CD4-positive, alpha-beta T cell treated with Interferon gamma for 1 hour (primary cell): Measurements from ENCODE around the gene TBC1D22A.
"Not testable (repeated sequence)": the region's sequence is repeated elsewhere in the genome, so short reads cannot be mapped to it uniquely, and the experiment has no call there.

Source experiments
- DNase-seq: peaks from one replicate; pipeline ENCODE4 v3.0.0-alpha.2; 2020

The TBC1D22A gene

DNA sequence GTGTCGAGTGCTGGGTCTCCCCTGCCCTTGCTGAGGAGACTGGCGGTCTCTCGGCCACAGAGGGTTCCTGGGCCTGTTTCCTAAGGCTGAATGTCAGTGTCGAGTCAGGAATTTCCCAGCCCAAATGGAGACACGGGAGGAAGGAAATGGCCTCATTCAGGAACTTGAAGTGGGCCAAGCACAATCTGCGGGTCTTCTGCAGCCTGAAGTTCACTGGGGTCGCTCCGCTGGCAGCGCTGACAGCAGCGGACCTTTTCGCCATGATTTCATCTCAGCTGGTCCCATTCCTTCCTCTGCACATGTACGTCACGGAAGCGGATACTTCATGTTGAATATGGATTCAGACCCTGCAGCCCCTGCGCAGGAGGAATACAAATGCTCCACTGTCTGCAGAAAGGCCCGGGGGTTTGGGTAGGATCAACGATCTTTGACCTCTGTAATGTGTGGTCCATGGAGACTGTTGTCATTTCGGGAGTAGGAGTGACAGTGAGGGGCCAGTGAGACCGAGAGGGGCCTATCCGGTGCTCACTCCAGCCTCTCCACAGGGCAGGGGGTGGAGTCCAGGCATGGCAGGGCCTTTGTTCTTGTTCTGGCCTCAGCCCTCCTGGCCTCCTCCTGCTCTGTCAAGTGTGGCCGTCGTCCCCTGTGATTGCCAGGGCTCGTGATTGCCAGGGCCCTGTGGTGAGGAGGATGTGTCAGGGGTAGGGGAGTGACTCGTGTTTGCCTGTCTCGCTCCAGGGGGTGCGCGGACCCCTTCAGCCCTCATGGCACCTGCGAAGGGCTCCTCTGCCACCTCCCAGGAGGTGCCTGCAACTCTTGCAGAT lies 402.3 kb downstream of the TBC1D22A start:
- no peak for DNase-seq

DNA sequence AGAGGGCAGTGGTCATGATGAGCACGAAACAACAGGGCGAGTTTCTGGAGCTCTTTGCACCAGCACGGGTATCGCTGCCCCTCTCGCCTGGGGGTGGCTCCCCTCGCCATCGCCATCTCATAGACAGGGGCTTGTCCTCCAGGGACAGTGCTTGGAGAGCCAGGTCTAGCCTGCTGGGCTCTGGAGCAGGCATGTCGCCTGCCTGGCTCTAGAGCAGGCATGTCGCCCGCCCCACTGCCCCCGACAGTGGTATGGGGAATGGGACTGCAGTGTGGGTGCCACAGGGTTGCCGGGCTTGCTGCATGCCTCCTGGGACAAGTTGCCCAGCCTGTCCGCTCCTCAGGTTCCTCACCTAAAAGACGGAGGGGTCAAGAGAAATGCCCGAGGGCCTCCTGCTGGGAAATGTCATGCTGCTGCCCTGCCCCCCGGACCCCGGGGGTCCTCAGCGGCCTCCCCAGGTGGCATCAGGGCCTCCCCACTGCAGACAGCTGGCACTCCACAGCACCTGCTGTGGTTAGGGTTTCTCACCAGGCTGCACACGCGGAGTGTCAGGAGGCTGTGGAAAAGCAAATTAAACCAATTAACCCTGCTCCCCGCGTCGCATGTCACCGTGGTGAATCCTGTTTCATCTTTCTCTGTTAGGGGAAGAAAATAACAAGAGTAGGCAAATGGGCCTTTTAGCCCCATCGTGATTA lies 403.0 kb downstream of the TBC1D22A start:
- DNase-seq = no peak

DNA sequence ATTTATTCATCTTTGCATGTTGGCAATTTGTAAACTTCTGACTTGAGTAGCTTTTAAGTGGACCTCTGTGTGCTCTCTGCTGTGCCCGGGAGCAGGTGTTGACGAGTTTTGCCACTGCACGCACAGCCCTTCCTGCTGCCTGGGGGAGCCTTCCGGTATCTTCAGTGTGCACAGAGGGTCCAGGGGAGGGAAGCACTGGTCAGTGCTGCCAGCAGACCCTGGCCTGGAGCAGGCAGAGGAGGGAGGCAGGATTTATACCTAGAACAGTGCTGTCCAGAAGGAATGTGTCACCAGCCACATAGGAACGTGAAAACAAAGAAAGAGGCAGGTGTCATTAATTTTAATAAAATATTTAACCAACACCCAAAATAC lies 403.6 kb downstream of the TBC1D22A start:
- DNase-seq = no peak

DNA sequence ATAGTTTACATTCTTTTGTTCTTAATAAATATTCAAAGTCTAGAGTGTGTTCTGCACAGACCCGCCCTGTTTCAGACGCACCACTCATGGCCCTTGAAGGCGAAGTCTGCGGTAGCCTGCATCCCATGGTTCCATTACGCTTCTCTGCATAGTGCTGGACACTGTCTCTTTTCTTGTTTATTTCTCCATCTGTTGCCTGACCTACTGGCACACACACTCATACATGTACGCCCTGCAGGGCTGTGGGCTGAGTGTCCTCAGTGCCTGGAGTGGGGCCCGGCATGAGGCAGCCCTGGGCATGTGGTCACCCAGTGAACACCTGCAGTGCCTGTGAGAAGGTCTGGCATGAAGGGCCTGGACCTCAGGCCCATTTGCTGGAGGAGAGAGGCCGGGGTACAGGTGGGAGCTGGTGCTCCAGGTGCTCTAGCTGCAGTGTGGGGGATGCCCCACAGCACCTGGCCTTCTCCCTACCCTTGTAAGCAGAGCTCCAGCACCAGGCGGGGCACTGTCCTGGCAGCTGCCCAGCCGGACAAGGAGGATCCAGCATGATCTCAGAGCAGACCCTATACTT lies 404.1 kb downstream of the TBC1D22A start:
- DNase-seq = no peak

DNA sequence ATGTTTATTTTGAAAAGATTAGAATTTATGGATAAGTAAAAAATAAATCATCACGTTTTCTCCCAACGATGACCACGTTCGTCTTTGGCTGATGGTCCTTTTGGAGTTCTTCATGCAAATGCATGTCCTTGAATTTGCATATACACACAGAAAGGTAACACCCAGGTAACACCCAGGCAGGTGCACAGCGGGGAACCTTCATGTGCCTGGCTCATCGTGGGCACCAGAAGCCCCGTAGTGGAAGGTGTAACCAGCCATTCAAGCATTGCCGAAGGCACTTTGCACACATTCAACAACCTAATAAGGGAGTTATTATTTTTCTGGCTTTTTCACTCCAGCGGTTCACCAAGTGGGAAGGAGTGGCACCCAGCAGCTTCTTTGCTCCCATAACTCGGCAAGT lies 404.6 kb downstream of the TBC1D22A start:
- DNase-seq = no peak

DNA sequence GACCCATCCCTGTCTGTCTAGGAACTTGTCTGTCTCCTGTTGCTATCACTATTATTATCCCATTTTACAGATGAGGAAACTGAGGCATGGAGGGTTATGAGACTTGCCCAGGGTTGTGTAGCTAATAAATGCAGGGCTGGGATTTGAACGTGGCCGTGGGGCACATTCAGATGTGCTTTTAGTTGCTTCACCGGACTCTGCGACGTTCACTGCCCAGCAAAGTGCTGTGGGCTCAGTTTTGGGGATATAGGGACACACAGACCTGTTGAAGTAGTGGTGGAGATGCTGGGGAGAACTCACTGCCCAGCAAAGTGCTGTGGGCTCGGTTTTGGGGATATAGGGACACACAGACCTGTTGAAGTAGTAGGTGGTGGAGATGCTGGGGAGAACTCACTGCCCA lies 405.5 kb downstream of the TBC1D22A start:
- not testable (repeated sequence) for DNase-seq

DNA sequence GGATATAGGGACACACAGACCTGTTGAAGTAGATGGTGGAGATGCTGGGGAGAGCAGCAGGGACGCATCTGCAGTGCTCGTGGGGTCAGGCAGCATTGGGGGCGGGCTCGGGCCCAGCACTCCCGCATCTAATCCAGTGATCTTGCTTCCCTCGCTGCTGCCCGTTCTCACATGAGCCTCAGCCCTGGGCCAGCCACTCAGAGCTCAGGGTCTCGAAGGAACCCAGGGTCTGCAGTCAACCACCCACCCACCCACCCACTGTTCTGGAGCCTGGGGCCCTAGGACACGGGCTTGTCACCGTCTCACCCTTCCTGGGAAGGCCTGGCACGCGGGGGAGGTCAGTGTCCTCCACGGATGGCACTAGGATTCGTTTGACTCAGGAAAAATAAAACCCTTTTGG lies 406.0 kb downstream of the TBC1D22A start:
- DNase-seq = no peak

DNA sequence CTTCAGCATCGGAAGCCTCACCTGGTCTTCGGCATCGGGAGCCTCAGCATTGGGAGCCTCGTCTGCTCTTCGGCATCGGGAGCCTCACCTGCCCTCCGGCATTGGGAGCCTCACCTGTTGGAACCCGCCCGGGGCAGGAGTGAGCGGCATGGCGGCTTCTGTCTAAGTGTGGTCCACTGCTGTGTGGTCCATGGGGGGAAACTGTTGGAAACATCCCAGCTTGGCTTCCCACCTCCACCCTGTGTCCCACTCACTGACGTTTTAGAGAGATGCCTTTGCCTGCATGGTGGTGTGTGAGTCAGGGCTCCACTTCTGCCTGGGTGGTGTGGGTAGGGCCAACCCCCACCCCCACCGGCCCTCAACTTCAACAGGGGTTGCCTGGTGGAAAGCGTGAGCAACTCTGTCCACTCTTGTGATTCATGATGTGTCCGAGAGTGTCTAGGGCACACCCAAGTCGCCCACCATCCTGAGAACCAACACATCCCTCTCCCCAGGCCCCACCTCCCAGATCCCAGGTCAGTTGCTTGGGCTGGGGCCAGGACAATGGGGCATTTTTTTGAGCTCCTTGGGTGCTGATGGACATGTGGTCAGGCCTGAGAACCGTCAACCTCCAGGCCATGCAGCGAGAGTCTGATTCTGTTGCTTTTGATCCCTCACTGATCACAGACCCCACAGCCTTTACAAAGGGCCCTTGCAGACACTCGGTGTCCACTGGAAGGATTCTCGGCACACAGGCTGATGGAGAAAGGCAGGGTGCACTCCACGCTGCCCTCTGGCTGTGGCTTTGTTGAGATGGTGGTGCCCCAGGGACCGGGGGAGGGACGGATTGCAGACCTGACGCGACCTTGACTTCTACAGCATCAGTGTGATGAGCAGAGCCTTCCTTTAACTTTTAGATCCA lies 406.7 kb downstream of the TBC1D22A start:
- no peak for DNase-seq

DNA sequence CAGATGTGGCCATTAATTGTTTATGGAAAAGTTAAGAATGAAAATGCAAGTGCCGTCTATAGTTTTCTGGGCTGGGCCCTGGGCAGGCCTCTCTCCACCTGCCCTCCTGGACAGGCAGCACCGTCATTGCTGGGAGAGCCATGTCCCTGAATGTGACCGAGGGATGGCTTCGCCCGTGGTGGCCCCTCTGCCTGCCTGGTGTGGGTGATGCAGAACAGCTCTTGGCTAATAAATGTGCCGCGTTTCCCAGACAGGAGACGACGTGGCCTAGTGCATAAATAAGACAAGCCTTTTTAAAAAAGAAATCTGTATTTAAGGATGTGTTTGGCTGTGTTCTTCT lies 407.3 kb downstream of the TBC1D22A start:
- DNase-seq = no peak

DNA sequence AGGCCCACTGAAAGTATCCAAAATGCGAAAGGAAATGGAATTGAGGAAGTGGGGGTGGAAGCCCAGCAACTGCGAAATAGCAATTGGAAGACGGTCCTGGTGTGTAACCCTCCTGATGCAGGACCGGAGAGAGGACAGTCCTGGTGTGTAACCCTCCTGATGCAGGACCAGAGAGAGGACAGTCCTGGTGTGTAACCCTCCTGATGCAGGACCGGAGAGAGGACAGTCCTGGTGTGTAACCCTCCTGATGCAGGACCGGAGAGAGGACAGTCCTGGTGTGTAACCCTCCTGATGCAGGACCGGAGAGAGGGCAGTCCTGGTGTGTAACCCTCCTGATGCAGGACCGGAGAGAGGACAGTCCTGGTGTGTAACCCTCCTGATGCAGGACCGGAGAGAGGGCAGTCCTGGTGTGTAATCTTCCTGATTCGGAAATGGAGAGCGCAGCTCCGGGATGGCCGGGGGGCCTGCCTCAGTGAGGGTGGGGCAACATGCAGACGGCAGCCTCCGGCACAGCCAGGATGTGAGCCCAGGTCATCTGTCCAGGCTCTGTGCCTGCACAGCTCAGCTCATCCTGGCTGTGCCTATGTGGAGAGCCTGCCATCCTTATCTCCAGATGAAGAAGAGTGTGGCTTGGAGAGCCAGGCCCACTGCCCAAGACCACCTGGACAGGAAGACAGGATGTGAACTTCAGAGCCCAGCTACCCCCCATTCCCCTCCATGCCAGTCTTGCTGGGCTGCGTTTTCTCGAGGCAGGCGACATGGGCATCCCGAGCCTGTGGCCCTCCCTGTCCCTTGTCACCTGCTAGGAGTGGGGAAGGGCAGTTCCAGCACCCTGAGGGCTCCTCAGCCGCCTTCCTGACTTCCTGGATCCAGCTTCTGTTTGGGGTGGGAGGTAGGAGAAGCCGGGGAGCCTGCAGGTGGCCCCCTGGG lies 408.3 kb downstream of the TBC1D22A start:
- DNase-seq = not testable (repeated sequence)

DNA sequence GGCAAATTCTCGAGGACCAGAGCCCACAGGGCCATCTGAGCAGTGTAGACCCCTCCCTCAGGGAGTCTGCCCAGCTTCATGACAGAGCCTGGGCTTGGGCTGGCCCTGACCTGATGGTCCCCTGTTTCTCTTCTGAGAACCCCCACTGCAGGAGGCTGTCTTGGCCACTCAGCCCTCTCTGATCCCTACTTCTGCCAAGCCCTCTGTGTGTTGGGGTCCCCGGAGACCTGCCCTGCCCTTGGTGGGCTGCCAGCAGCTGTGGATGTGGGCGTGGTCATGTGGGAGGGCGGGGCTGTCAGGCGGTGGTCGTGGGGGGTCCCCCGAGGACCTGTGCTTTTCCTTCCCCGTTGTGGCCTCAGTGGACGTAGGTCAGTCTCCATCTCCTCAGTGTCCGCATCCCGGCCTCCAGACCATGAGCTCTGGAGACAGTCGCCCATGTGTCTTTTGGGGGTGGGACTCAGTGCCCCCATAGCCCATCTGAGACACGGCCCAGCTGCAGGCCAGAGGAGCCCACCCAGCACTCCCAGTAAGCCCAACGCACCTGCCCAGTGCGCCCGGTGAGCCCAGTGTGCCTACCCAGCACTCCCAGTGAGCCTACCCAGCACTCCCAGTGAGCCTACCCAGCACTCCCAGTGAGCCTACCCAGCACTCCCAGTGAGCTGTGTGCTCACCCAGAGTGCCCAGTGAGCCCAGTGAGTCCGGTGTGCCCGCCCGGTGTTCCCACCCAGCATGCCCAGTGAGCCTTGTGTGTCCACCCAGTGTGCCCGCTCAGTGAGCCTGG lies 409.2 kb downstream of the TBC1D22A start:
- DNase-seq = no peak

DNA sequence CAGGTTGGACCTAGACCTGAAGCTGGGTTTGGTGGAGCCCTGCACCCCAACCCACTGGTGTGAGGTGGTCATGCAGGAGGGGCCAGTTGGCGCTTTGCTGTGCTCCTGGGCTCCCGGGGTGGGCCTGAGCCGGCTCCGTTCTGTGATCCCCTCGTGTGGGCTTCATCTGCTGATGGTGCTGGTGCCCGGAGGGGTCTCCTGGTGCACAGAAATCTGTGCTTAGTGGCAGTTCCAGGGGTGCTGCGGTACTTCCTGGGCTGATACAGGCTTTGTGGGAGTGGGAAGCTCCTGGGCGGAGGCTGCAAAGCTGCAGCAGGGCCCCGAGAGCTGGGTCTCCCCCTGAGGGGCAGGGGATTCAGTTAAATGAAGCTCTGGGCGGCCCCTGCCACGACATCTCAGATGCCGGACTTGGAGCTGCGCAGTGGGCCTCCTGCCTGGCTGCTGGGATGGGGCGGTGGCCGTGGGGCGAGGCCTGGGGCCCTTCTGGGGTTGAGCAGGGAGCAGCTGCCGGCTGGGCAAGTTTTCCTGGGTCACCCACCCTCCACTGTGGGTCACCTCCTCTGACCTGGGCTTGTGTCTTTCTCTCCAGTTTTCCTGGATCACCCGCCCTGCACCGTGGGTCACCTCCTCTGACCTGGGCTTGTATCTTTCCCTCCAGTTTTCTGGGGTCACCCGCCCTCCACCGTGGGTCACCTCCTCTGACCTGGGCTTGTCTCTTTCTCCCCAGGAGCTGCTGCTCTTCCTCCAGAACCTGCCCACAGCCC lies 410.5 kb downstream of the TBC1D22A start:
- no peak for DNase-seq

DNA sequence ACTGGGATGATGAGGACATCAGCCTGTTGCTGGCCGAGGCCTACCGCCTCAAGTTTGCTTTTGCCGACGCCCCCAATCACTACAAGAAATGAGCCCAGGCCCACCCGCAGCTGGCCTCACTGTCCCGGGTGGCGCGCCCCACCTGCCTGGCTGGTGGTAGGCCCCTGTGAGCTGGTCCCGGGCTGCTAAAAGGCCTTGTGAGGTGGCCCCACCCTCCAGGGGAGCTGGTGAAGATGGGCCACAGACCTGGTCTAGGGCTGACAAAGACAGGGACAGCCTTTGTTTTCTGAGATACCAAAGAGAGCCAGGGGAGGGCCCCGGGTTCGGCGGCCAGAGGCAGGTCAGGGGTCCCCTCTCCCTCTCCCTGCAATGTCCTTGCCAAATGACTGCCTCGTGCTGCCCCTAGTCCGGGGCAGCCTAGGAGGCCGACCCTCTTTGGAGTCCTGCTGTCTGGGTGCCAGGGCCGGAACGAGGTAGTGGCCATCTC lies 411.1 kb downstream of the TBC1D22A start:
- no peak for DNase-seq

DNA sequence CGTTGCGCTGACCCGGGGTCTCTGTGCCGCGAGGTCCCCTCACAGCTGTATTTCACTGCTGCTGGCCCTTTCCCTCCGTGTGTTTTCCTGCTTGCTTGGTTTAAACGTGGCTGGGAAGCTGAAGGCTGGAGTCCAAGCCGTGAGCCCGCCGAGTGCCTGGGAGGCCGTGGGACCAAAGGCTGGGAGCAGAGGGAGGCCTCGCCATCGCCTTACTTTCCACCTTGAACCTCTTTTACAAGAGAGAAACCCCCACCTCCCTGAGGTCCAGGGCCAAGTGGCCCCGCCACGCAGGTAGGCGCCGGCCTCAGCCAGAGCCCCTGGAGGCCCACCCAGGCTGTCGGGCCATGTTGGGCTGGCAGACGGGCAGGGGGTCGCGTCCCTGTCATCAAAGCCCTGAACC lies 411.6 kb downstream of the TBC1D22A start:
- DNase-seq = no peak

DNA sequence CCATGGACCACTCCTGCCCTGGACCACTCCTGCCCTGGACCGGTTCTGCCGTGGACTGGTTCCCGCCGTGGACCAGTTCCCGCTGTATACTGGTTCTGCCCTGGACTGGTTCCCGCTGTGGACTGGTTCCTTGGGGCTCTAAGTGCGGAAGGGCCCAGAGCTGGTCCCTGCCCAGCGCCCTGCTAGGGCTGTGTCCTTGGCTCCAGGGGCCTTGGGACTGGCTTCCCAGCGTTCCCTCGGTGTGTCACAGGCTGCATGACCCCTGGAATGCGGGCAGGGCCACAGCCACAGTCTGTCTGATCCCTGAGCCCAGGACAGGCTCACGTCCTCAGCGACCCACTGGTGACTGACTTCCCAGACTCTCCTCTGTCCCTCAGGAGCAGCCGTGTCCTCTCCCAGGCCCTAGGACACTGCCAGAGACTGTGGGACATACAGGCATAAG lies 412.2 kb downstream of the TBC1D22A start:
- no peak for DNase-seq

DNA sequence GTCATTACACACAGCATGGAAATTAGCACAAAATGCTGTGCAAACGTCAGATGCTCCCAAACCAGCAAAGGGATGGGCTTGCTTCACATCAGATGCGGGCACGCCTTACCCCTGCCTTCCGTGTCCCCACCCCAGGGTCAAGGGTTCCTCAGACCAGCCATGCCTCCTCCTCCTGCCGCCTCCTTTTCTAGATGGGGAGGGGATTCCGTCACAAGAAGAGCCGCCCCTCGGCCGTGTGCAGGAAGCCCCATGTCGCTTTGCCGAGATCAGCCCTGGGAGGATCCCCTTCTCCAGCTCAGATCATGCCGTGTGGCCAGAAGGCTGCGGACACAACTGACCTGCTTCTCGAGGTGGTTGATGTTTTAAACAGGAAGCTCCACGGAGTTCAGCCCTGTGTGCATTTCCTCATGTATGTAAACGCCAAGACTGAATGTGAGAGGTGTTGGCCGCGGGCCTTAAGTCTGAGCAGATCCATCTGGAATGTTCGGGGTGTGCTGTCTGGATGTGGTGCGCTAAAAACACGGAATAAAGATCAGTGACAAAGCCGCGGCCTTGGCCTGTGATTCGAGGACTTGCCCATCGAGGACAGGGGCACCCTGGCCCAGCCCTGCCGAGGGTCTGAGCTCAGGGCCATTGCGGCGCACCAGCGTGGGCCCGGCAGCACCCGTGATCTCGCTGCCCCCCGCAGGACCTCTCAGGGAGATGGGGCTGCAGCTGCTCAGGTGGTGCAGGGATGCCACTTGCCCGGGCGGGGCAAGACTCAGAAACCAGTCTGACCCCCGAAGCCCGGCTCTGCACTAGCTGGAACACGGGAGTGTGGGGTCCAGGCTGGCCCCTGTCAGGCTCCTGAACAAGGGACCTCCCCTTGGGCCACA lies 412.9 kb downstream of the TBC1D22A start:
- DNase-seq = no peak

DNA sequence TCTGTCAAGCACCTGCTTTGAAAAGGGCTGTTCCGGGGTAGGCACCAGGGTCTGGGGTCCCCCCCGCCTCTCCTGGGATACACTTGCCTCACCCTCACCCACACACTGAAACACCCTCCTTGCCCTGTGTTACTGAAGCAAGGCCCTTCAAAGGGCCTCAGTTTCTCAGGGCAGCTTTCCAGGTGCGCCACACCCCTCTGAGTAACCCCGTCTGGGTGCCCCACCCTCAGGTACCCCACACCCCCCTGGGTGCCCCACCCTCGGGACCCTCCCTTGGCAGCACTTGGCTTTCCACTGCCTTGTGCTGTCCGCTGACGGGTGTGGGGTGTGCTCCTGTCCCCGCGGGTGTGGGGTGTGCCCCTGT lies 413.6 kb downstream of the TBC1D22A start:
- no peak for DNase-seq

DNA sequence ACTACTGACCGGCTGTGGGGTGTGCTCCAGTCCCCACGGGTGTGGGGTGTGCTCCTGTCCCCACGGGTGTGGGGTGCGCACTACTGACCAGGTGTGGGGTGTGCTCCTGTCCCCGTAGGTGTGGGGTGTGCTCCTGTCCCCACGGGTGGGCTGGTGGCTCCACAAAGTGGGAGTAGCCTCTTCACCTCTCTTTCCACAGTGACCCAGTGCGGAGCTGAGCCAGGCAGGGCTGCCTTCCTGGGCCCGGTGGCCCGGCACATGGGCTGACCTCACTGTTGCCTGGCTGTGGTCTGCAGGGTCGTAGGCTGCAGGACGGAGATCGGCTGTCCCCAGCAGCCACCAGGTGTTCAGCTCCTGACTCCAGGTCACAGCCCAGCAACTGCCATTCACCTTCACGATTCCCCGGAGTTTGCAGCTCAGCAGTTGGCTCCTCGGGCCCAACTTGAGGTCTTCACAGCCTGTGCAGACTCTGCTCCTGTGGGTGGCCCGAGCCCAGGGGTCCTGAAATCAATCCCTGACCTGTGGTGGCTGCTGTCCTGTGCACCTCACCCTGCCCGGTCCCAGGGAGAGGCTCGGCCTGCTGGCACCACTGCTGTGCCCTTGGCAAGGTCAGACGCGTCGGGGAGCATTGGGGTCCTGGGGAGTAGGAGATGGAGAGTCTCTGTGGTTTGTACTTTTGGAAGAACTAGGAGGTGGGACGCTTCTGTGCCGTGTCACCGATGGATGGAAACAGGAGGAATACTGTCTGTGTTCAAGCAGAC lies 414.3 kb downstream of the TBC1D22A start:
- no peak for DNase-seq
